Glutamatergic neuron (in vitro differentiated cells): ENCODE measurements around the gene COL13A1. TPM values are rescaled to one million over a fixed set of nuclear protein-coding genes. Genes with fewer than 3 reads are reported as not detected.

Experiments
- DNase-seq: peaks from one replicate; pipeline ENCODE4 v3.0.0; 2022
- H3K27ac Mint-ChIP-seq: one replicate; pipeline ENCODE4 v1.8.0; 2020; ENCODE audit warnings: mild to moderate bottlenecking, mixed read lengths, inconsistent platforms; ENCODE audit not compliant: unreplicated experiment
- H3K27me3 Mint-ChIP-seq: one replicate; pipeline ENCODE4 v1.8.0; 2020; ENCODE audit warnings: mild to moderate bottlenecking, moderate library complexity, mixed read lengths, inconsistent platforms; ENCODE audit not compliant: unreplicated experiment
- H3K36me3 Mint-ChIP-seq: one replicate; pipeline ENCODE4 v1.8.0; 2020; ENCODE audit warnings: mild to moderate bottlenecking, mixed read lengths, inconsistent platforms; ENCODE audit not compliant: unreplicated experiment
- H3K4me1 Mint-ChIP-seq: one replicate; pipeline ENCODE4 v1.8.0; 2020; ENCODE audit warnings: mild to moderate bottlenecking, low read depth, mixed read lengths, inconsistent platforms; ENCODE audit not compliant: unreplicated experiment
- H3K4me3 Mint-ChIP-seq: one replicate; pipeline ENCODE4 v1.8.0; 2020; ENCODE audit warnings: mild to moderate bottlenecking, mixed read lengths, inconsistent platforms; ENCODE audit not compliant: unreplicated experiment
- H3K9me3 Mint-ChIP-seq: one replicate; pipeline ENCODE4 v1.8.0; 2020; ENCODE audit warnings: mild to moderate bottlenecking, moderate library complexity, mixed read lengths, inconsistent platforms; ENCODE audit not compliant: unreplicated experiment
- CTCF ChIP-seq: fragments of 200-600 bp; sonication (generic); IDR thresholded peaks from one replicate; pipeline ENCODE4 v1.5.0; 2021; ENCODE audit not compliant: partially characterized antibody, unreplicated experiment
- total RNA-seq: library from RNA; stranded (reverse); fragmentation: NEBNext Ultra II Directional; extraction: Animal tissue kit (Norgen Biotek cat#: 25700); gene quantifications from one replicate; pipeline ENCODE4 v1.2.1, GENCODE V29; 2021; ENCODE audit not compliant: unreplicated experiment

The COL13A1 gene
- total RNA-seq, 1 donor from 2014 or later: 8.5 TPM

DNA sequence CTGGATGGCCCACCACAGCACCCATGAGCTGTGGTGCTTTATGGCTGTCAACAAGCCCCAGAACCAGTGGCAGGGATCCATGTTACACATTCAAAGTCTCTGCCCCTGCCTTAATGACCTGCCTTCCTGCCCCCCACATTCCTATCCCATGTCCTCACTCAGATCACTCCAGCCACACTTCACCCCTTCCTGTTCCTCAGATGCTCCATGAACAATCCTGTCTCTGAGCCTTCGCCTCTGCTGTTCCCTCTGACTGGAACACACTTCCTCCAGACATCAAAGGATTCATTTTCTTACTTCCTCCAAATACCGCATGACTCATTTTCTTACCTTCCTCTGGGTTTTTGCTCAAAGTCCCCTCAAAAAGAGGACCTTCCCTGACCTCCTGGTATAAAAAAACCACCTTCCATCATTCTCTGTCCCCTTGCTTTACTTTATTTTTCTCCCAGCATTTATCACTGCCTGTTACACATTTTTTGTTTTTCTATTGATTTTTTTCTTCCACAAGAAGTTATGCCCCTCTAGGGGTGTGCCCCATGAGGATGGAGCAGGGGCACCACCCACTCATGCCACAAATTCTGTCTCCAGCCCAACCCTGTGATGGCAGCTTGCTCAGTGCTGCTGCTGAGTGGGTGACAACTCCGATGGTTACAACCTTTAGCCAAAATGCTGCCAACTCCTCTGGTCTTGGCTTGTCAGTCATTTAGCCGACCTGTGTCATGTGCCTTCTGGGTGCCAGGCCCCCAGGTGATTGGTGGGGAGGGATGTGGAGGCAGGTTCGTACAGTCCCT, 18.2 kb downstream of the COL13A1 start:
- H3K4me3 Mint-ChIP-seq: no peak overlapping the region
- H3K27ac Mint-ChIP-seq: no peak overlapping the region
- H3K4me1 Mint-ChIP-seq: peaks cover 24% of the 10 kb centered on the region
- peaks cover 14% of the 10 kb centered on the region for H3K27me3 Mint-ChIP-seq
- H3K9me3 Mint-ChIP-seq: peaks cover 10% of the 10 kb centered on the region
- no peak for TF ChIP-seq CTCF
- no peak for DNase-seq
- peaks cover 5% of the 10 kb centered on the region for H3K36me3 Mint-ChIP-seq

DNA sequence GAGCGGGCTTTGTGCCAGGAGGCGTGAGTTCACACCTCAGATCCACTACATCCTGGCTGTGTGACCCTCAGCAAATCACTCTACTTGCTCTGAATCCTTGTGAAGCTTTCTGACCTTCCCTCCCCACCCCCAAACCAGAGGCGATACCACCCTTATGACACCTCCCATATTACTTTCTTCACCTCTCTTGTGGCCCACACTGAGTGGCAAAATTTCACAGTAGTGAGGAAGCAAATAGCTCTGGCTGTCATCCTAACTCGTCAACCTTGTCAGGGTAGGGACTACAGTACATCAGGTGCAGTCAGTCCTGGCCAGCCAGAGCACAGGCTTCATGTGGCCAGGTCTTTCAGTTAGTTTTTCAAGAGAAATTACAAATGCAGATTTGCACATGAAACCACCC, 19.1 kb downstream of the COL13A1 start:
- Mint-ChIP-seq H3K27ac (no peak overlapping the region), H3K36me3 (peaks cover 1% of the 10 kb centered on the region), H3K9me3 (peaks cover 10% of the 10 kb centered on the region), H3K27me3 (peaks cover 14% of the 10 kb centered on the region), H3K4me1 (peaks cover 33% of the 10 kb centered on the region), H3K4me3 (no peak overlapping the region)
- TF ChIP-seq CTCF: no peak
- no peak for DNase-seq

GRCh38 chr10:69825604-69826003, 23.9 kb downstream of the COL13A1 start:
- H3K4me1 Mint-ChIP-seq: peaks cover 55% of the 10 kb centered on the region
- no peak for TF ChIP-seq CTCF

GRCh38 chr10:69826094-69826493, 24.4 kb downstream of the COL13A1 start:
- no peak overlapping the region for H3K4me3 Mint-ChIP-seq
- H3K27me3 Mint-ChIP-seq: peaks cover 6% of the 10 kb centered on the region
- TF ChIP-seq CTCF: no peak
- no peak for DNase-seq
- no peaks in the 10 kb centered on the region for H3K36me3 Mint-ChIP-seq
- peaks cover 56% of the 10 kb centered on the region for H3K4me1 Mint-ChIP-seq
- no peak overlapping the region for H3K27ac Mint-ChIP-seq
- peaks cover 7% of the 10 kb centered on the region for H3K9me3 Mint-ChIP-seq

More at GRCh38 chr10:69825604-69826003, 23.9 kb downstream of the COL13A1 start:
- Mint-ChIP-seq H3K27ac (no peak overlapping the region), H3K4me3 (no peak overlapping the region), H3K36me3 (no peaks in the 10 kb centered on the region), H3K27me3 (peaks cover 6% of the 10 kb centered on the region), H3K9me3 (peaks cover 7% of the 10 kb centered on the region)
- no peak for DNase-seq

DNA sequence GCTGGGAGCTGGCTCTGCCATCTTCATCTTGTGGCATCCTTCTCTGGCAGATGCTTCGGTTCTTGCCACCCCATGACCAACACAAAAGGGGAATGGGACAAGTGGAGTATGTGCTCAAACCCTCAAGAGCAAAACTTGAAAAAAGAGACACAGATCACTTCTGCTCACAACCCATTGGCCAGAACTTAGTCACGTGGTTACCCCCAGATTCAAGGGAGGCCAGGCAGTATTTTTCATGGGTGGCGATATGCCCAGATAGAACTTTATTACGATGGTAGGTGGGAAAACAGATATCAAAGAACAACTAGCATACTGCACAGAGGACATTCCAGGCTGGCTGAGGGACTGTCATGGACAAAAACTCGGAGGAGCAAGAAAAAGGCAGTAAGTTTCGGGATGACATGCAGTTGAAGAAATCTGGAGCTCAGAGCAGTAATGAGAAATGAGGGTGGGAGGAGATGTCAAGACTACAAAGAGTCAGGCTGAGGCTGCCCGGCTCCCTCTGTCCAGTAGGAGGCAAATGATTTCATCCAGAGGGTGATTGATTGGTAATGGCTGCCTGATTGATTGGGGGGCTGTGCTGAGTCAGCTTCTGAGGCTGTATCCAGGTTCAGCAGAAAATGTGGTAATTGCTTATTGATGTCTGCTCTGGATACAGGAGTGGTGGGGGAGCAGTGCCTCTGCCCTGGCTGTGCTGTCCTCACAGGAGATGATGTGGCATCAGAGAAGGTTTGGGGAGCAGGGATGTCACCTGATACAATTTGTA, 25.3 kb downstream of the COL13A1 start:
- peak; percentile 59 for TF ChIP-seq CTCF
- H3K27me3 Mint-ChIP-seq: peaks cover 10% of the 10 kb centered on the region
- peak; percentile 65 for DNase-seq
- no peaks in the 10 kb centered on the region for H3K36me3 Mint-ChIP-seq
- H3K4me3 Mint-ChIP-seq: peak overlapping the region; percentile 22
- H3K4me1 Mint-ChIP-seq: peaks cover 56% of the 10 kb centered on the region
- peak overlapping the region; percentile 34 for H3K27ac Mint-ChIP-seq
- H3K9me3 Mint-ChIP-seq: peaks cover 7% of the 10 kb centered on the region
